ENCODE measurements around the gene ZDHHC22. TPM values are rescaled to one million over a fixed set of nuclear protein-coding genes. Genes with fewer than 3 reads are reported as not detected.

The ZDHHC22 gene
- total and polyA plus RNA-seq, 2 of the 13 experiments (the other 11 are each of a cell fraction or from before 2014, with no cell fraction given), result not detected

GRCh38 chr14:77133720-77134338, 7.8 kb downstream of the ZDHHC22 start (continued):
- TF ChIP-seq, protein P1, sequence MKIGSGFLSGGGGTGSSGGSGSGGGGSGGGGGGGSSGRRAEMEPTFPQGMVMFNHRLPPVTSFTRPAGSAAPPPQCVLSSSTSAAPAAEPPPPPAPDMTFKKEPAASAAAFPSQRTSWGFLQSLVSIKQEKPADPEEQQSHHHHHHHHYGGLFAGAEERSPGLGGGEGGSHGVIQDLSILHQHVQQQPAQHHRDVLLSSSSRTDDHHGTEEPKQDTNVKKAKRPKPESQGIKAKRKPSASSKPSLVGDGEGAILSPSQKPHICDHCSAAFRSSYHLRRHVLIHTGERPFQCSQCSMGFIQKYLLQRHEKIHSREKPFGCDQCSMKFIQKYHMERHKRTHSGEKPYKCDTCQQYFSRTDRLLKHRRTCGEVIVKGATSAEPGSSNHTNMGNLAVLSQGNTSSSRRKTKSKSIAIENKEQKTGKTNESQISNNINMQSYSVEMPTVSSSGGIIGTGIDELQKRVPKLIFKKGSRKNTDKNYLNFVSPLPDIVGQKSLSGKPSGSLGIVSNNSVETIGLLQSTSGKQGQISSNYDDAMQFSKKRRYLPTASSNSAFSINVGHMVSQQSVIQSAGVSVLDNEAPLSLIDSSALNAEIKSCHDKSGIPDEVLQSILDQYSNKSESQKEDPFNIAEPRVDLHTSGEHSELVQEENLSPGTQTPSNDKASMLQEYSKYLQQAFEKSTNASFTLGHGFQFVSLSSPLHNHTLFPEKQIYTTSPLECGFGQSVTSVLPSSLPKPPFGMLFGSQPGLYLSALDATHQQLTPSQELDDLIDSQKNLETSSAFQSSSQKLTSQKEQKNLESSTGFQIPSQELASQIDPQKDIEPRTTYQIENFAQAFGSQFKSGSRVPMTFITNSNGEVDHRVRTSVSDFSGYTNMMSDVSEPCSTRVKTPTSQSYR (CRISPR knock-in tag; IDR thresholded peaks at IDR 0.05; ENCODE audit: borderline replicate concordance), result peak; percentile 51
- TF ChIP-seq HBP1 (CRISPR knock-in tag; IDR thresholded peaks at IDR 0.05; ENCODE audit: low read depth) (0 out of 2 replicates have a peak, but pooled peaks have one; percentile 59), MED8 (CRISPR knock-in tag; IDR thresholded peaks at IDR 0.05; ENCODE audit: insufficient replicate concordance) (no peak), E2F5 (CRISPR knock-in tag; conservative IDR thresholded peaks at IDR 0.05) (no peak), ZNF839 (CRISPR knock-in tag; IDR thresholded peaks at IDR 0.05; ENCODE audit: borderline replicate concordance) (no peak), ARNTL (CRISPR knock-in tag; IDR thresholded peaks at IDR 0.05) (no peak), FOXK1 (CRISPR knock-in tag; IDR thresholded peaks at IDR 0.05; ENCODE audit: borderline replicate concordance, low read depth) (peak; percentile 67; the same call in 1 of the 2 replicates), RBFOX2 (IDR thresholded peaks at IDR 0.05; ENCODE audit: low read depth, low read length) (no peak), ZNF335 (CRISPR knock-in tag; IDR thresholded peaks at IDR 0.05) (peak; percentile 81; the same call in 1 of the 2 replicates), ZNF83 (CRISPR knock-in tag; IDR thresholded peaks at IDR 0.05; ENCODE audit: borderline replicate concordance) (no peak)
- TF ChIP-seq, protein P2, sequence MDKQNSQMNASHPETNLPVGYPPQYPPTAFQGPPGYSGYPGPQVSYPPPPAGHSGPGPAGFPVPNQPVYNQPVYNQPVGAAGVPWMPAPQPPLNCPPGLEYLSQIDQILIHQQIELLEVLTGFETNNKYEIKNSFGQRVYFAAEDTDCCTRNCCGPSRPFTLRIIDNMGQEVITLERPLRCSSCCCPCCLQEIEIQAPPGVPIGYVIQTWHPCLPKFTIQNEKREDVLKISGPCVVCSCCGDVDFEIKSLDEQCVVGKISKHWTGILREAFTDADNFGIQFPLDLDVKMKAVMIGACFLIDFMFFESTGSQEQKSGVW (CRISPR knock-in tag; IDR thresholded peaks at IDR 0.05; ENCODE audit: borderline replicate concordance), result no peak
- TF ChIP-seq, protein P3, sequence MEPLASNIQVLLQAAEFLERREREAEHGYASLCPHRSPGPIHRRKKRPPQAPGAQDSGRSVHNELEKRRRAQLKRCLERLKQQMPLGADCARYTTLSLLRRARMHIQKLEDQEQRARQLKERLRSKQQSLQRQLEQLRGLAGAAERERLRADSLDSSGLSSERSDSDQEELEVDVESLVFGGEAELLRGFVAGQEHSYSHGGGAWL (CRISPR knock-in tag; IDR thresholded peaks at IDR 0.05), result peak; percentile 81
- TF ChIP-seq, protein P4, sequence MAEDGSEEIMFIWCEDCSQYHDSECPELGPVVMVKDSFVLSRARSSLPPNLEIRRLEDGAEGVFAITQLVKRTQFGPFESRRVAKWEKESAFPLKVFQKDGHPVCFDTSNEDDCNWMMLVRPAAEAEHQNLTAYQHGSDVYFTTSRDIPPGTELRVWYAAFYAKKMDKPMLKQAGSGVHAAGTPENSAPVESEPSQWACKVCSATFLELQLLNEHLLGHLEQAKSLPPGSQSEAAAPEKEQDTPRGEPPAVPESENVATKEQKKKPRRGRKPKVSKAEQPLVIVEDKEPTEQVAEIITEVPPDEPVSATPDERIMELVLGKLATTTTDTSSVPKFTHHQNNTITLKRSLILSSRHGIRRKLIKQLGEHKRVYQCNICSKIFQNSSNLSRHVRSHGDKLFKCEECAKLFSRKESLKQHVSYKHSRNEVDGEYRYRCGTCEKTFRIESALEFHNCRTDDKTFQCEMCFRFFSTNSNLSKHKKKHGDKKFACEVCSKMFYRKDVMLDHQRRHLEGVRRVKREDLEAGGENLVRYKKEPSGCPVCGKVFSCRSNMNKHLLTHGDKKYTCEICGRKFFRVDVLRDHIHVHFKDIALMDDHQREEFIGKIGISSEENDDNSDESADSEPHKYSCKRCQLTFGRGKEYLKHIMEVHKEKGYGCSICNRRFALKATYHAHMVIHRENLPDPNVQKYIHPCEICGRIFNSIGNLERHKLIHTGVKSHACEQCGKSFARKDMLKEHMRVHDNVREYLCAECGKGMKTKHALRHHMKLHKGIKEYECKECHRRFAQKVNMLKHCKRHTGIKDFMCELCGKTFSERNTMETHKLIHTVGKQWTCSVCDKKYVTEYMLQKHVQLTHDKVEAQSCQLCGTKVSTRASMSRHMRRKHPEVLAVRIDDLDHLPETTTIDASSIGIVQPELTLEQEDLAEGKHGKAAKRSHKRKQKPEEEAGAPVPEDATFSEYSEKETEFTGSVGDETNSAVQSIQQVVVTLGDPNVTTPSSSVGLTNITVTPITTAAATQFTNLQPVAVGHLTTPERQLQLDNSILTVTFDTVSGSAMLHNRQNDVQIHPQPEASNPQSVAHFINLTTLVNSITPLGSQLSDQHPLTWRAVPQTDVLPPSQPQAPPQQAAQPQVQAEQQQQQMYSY (CRISPR knock-in tag; IDR thresholded peaks at IDR 0.05), result no peak

Measured in HepG2 (cell line).